Mucosa of gallbladder (tissue), 1 donor: ENCODE measurements around the gene MEA1. TPM values are rescaled to one million over a fixed set of nuclear protein-coding genes. Genes with fewer than 3 reads are reported as not detected.
"Not testable (repeated sequence)": the region's sequence is repeated elsewhere in the genome, so short reads cannot be mapped to it uniquely, and the experiment has no call there.

Source experiments
- DNase-seq: peaks from one replicate; pipeline ENCODE4 v3.0.0-alpha.2; 2020; ENCODE audit warnings: low spot score
- total RNA-seq: library from RNA; stranded (reverse); gene quantifications from one replicate; pipeline ENCODE4 v1.2.1, GENCODE V29; 2021
- donor health status: DM: no; HTN: no; CAD: no.

Gene MEA1
- total RNA-seq, 1 donor from 2014 or later: 66.3 TPM

GRCh38 chr6:43009124-43009523 is 4.6 kb downstream of the MEA1 start:
- peak; percentile 13 for DNase-seq

- no peak for DNase-seq
Measured at GRCh38 chr6:43007126-43007525, 6.6 kb downstream of the MEA1 start.

- DNase-seq: no peak
Measured at GRCh38 chr6:43006251-43006650, 7.5 kb downstream of the MEA1 start.

- no peak for DNase-seq
Measured at GRCh38 chr6:43005844-43006243, 7.9 kb downstream of the MEA1 start.

GRCh38 chr6:43001843-43002242 is 11.9 kb downstream of the MEA1 start:
- DNase-seq: no peak

DNA sequence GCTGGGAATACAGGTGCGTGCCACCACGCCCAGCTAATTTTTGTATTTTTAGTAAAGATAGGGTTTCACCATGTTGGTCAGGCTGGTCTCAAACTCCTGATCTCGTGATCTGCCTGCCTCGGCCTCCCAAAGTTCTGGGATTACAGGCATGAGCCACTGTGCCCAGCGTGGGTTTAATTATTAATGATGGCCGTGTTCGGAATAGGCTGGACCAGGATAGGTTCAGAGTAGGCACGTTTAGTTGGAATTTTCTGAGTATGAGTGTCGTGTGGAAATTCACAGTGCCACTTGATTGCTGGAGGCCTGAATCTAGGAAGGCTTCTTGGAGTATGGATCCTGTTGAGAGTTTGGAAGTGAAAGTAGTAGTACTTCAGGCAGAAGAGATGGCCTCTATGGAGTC is 15.5 kb downstream of the MEA1 start:
- not testable (repeated sequence) for DNase-seq

GRCh38 chr6:42996513-42996912 is 17.2 kb downstream of the MEA1 start:
- no peak for DNase-seq

GRCh38 chr6:42993445-42993844 is 20.3 kb downstream of the MEA1 start:
- DNase-seq: no peak

DNA sequence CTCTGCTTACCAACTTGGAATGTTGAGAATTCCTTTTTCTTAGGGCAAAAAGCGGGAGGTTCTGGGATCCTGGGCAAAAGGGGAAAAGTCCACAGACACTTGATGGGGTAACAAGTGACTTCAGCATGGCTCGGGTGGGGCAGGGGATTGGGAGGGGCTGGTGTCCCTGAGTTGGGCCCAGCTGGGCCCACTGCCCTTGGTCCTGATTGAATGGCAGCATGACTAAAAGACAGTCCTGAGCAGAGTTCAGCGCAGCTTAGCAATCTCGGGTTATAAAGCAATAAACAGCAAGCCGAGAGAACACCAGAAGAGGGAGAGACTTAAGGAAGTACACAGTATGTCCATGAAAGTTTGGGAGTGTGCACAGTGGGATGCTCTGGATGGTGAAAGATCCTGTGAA is 23.8 kb downstream of the MEA1 start:
- DNase-seq: no peak

DNA sequence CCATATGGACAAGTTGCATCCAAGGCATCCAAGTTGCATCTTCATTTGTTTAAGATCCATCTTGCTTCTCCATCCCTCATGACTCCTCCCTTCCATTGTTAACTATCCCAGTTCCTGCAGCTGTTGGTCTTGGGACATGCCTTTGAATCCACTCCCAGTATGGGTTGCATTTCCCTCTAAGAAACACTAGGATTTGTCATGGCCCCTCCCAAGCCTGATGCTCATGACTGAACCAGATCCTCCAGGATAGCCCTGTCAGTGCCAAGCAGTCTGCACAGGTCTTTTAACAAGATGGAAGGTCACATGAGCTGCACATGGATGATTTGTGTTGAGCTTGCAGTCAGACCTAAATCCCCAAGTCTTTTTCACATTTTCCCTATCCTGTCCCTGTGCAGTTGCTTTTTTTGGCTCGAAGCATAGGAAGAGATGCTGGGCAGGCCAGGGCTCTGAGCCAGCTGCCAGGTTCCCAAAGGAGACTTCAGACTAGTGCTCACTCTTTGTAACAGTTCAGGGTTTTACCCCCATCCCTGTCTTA is 25.2 kb downstream of the MEA1 start:
- DNase-seq: no peak

GRCh38 chr6:42987533-42988451 is 26.0 kb downstream of the MEA1 start:
- no peak for DNase-seq

DNA sequence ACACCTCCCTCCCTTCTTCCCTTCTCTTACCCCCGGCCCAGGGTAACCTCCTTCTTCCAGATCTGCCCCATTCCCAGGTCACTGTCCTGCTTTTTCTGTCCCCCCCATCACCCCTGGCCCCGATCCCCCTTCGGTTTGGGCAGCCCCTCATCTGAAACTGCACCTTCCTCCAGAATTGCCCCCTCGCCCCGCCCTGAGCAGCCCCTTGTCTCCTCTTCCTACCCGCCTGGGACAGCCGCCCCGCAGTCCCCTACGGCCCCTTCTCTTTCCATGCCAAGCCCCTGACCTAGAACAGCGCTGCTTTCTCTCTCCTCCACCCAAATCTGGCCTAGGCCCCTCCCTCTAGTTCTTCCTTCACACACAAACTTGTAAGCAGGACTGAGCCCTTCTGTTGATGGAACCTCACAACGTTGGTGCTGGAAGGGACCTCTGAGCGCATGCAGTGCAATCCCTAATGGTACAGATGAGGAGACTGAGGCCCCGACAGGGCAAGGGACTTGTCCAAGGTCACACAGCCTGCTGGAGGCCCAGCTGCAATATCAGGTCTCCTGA is 28.7 kb downstream of the MEA1 start:
- DNase-seq: no peak

DNA sequence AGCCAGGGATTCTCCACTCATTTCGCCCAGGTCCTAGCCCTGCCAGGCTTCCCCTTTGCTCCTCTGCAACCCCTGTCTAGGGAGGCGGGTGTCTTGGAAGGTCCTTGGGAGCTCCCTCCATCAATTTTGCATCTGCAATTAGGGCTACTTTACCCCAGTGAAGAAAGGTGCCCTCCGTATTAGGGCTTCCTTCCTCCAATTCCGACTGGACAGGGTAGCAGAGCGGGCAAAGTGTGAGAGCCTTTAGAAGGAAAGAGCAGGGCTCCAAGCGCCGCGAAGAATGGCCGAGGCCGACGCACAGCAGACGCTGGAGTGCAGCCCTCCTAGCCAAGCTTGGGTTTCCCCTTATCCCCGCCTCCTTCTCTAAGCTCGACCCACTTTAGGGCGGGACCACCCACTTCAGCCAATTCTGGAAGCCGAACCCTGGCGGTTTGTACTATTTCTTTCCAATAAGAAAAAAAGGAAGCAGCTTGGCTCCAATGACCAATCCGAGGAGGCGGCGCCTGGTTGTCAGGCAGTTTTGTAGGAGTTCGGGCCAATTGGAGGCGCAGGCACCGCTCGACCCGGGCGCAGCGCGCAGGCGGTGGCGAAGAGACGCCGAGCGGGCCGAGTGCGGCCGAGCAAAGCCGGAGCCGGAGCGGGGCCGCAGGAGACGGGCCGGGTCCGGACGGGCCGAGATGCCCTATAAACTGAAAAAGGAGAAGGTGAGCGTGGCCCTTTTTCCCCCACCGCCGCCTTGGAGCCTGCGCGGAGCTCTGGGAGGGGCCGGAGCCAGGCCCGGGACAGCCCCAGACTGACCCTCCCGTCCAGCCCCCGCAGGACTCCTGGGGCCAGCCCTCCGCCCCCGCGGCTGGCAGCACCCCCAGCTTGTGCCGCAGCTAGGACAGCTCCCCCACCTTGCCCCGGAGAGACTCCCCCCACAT is 29.5 kb downstream of the MEA1 start, which contains the start of gene PPP2R5D:
PPP2R5D (plus strand) TSS at position 570 of the 923 bp plus-strand sequence; CDS start at position 678, 108 bp downstream.
- peak; percentile 99 for DNase-seq

- no peak for DNase-seq
Measured at GRCh38 chr6:42981836-42982235, 31.9 kb downstream of the MEA1 start.

DNA sequence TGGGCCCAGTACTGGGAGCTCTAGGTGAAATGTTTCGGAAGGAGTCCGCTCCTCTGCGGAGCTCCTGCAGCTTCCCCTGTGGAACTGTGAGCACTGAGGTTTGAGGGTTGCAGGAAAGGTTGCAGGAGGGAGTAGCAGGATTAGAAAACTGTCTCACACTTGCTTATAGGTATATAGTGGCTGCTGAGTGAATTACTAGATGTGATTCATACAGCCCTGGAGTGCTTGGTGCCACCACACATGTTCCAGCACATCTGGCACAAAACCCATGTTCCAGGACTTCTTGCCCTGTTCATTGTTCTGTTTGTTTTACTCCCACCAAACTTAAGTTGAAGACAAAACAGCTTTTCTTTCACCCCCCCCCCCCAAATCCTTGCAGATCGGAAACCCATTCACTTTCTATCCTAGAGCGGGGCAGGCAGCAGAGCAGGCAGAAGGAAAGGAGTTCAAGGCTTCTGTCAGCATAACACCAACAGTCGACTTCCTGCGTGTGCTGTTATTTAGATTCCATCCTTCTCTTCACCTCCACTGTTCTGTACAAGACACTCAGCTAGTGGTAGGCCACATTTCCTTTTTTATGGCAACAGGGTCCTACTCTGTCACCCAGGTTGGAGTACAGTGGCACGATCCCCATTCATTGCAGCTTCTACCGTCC is 34.1 kb downstream of the MEA1 start:
- no peak for DNase-seq

GRCh38 chr6:42978839-42979522 is 34.8 kb downstream of the MEA1 start, which contains the start of gene PEX6:
TSS of gene PEX6 (minus strand) at chr6:42979181. CDS start at chr6:42979150, 31 bp downstream.
- DNase-seq: peak; percentile 86

- no peak for DNase-seq
Measured at GRCh38 chr6:42978487-42978838, 35.3 kb downstream of the MEA1 start.

DNA sequence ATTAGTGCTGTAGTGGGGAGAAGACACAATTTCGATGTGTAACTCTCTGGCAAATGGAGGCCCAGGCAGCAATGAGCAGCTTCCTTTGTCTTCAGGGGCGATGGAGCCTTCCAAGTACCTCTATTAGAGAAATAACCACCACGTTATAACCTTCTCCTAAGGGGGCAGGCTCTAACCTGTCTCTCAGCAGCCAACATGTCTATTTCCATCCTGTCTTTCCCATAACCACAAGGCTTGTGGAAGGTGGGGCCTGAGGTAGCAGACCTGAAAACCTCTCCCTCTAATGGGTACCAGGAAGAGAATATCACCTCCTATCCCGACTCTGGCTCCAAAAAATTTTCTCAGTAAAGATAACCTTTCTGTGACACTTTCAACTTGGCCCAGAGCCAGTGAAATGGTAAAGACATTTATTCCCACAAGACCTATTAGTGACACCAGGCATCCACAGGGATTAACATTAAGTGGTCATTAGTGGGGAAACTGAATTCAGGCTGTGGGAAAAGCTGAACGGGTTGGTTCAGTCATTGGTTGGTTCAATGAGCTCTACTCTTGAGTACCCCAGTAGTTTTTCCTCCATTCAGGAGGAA is 38.7 kb downstream of the MEA1 start:
- DNase-seq: no peak

- DNase-seq: no peak
Measured at GRCh38 chr6:42973926-42974325, 39.8 kb downstream of the MEA1 start.

DNA sequence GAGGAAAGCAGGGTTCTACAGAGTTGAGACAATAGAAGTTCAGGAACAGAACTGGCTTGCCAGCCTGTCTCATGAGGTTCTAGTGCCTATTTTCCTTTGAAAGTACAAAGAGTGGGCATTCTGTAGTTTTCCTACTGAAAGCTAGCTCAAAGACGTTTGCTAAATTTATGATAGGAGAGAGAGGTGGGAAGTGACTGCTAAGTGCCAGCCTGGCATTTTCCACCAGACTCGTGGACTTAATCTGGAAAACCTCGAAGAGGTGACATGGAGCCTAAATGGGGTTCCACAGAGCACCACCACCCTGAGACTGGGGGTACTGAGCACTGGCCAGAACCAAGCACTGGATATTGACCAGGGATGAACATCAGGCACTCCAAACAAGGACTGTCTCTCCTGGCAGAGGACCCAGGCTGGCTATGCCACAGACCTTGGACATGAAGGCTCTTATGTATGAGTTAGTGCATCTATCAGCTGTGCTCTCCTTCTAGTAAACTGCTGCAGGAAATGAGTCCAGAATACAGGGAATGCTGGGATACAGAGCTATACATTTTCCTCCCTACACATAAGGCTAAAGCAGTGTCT is 41.9 kb downstream of the MEA1 start:
- no peak for DNase-seq
